AG20443 (cell line): ENCODE data around the gene TTYH1.

ENCODE experiments used
- DNase-seq: peaks from one replicate; pipeline ENCODE4 v3.0.0; 2012; ENCODE audit warnings: low spot score, mixed read lengths

Gene TTYH1

DNA sequence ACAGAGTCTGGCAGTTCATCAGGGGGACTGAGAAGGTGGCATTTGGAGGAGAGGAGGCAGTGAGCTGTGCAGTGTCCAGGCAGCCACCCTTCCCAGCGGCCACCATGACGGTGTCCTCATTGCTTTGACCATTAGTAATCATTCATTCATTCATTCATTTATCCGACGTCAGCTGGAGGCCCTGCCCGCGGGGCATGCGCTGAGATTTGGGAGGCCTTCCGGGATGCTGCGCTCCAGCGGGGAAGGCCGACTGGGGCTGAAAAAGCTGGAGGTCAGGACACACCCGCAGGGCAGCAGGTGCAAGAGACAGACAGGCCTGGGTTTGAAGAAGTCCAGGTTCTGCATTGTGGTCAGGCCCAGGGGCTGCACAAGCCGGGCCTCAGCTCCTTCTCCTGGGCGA, 8.9 kb downstream of the TTYH1 start:
- DNase-seq: no peak

GRCh38 chr19:54424660-54425381, 9.6 kb downstream of the TTYH1 start:
- no peak for DNase-seq

- no peak for DNase-seq
Observed at GRCh38 chr19:54425382-54425723, 10.1 kb downstream of the TTYH1 start.

DNA sequence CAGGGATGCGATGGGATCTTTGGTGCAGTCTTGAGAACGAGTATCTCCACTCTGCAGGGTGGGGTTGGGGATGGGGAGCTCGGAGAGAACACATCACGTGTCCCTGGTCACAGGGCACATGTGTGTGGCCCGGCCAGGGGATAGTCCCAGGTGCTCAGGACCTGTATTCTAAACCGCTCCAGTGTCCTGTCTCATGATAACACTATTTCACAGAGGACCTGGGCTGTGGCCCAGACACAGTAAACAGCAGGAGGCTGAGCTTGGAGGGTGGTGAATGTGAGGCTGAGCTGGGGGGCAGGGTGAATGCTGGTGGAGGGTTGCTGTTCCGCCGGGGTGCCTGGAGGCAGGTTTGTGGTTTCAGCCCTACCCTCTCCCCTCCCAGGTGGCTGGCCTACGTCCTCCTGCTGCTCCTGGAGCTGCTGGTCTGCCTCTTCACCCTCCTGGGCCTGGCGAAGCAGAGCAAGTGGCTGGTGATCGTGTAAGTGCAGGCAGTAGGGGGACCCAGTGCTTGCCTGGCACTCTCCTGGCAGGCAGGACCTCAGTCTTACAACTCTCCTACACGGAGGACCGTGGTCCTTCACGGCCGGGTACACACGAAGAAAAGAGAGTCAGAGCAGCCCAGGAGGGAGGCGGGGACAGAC, 11.1 kb downstream of the TTYH1 start:
- DNase-seq: peak; percentile 8

- no peak for DNase-seq
Observed at GRCh38 chr19:54427586-54427985, 12.3 kb downstream of the TTYH1 start.

DNA sequence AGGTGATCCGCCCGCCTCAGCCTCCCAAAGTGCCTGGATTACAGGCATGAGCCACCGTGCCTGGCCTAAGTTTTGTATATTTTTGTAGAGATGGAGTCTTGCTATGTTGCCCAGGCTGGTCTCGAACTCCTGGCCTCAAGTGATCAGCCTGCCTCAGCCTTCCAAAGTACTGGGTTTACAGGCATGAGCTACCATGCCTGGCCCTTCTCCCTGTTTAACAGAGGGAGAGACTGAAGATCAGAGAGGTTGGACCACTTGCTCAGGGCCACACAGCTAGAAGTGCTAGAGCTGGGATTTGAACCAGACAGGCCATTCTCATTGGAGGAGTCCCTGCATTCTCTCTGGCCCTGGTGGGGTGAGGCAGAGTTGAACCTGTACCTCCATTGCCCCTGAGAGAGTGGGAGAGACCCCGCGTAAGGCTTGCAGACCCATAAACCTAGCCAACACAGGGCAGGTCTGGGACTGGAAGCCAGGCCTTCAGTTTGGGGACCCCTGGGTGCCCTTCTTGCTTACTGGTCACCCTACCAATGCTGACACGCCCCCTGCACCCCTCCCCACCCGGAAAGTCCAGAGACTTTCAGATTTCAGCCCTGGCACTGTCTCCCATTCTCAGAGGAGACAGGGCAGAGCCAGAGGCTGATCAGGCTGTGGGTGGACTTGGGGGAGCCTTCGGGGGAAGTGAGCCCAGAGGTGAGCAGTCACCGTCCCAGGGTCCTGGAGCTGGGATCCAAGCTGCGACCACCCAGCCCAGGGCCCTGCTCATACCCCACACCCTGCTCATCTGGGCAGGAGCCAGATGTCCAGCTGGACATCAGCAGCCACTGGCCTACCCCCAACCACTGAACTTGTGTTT, 13.3 kb downstream of the TTYH1 start:
- peak; percentile 7 for DNase-seq

DNA sequence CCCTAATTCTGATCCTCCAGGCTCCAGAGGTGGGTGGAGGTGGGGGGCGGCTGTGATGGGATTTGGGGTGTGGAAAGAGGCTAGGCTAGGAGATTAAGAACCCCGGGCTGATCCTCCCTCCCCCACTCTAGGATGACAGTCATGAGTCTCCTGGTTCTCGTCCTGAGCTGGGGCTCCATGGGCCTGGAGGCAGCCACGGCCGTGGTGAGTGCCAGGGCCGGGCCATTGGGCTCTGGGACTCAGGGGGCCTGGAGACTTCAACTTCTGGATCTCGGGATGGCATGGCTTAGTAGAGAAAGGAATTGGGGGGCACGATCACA, 13.9 kb downstream of the TTYH1 start:
- no peak for DNase-seq

GRCh38 chr19:54429545-54430227, 14.4 kb downstream of the TTYH1 start:
- no peak for DNase-seq

GRCh38 chr19:54430306-54431254, 15.3 kb downstream of the TTYH1 start:
- peak; percentile 83 for DNase-seq

GRCh38 chr19:54431255-54431838, 16.1 kb downstream of the TTYH1 start:
- no peak for DNase-seq

- DNase-seq: no peak
Observed at GRCh38 chr19:54432144-54432738, 17.0 kb downstream of the TTYH1 start.

- DNase-seq: no peak
Observed at GRCh38 chr19:54433697-54434096, 18.4 kb downstream of the TTYH1 start.

- no peak for DNase-seq
Observed at GRCh38 chr19:54434112-54434872, 19.0 kb downstream of the TTYH1 start.

- no peak for DNase-seq
Observed at GRCh38 chr19:54434873-54435214, 19.6 kb downstream of the TTYH1 start.

DNA sequence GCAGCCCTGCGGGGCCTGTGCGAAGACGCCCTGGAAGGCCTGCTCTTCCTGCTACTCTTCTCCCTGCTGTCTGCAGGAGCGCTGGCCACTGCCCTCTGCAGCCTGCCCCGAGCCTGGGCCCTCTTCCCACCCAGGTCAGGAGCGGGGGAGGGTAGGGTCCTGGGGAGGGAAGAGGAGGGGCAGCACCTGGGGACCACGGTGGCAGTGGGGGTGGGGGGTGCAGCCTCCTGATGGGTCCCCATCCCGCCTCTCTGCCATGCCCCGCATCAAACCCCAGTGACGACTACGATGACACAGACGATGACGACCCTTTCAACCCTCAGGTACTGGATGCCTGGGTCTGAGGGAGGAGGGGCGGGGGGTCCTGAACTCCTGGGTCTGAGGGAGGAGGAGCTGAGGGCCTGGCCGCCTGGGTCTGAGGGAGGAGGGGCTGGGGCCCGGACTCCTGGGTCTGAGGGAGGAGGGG, 20.3 kb downstream of the TTYH1 start:
- DNase-seq: no peak

DNA sequence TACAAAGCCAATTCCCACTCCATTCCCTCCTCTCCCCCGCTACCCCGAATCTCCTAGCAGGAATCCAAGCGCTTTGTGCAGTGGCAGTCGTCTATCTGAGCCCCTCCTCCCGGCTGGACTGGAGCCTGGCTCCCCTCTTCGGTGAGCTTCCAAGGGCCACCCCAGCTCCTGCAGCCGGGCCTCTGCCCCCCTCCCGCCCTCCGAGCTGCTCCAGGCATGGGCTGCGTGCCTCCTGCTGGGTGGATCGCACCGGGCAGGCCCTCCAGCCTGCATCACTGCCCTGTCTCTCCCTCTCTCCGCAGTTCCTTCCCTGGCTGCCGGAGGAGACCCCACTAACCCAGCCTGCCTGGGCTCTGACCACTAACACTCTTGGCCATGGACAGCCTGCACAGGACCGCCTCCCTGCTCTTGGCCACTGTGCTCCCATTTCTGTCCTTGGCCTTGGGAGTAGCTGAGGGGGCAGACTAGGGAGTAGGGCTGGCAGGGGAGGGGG, 20.8 kb downstream of the TTYH1 start:
- DNase-seq: no peak

- DNase-seq: no peak
Observed at GRCh38 chr19:54436628-54437252, 21.5 kb downstream of the TTYH1 start.

GRCh38 chr19:54439174-54439851, 24.0 kb downstream of the TTYH1 start:
- DNase-seq: peak; percentile 48

GRCh38 chr19:54440641-54441040, 25.4 kb downstream of the TTYH1 start:
- no peak for DNase-seq
